Lung (tissue), 16 donors: ENCODE measurements around the gene ACP5. TPM values are rescaled to one million over a fixed set of nuclear protein-coding genes. Genes with fewer than 3 reads are reported as not detected.
"Not testable (repeated sequence)": the region's sequence is repeated elsewhere in the genome, so short reads cannot be mapped to it uniquely, and the experiment has no call there.

Source experiments
- ATAC-seq: fragments of 200-7000 bp; cut with Tn5 transposase; one replicate; pipeline ENCODE4 v1.9.1; 2020; ENCODE audit warnings: moderate number of reproducible peaks; ENCODE audit not compliant: insufficient read depth, low FRiP score
- DNase-seq, 3 donors: peaks; one replicate each; pipeline ENCODE4 v3.0.0-alpha.2; 2013 to 2017
- H3K27ac ChIP-seq, 2 donors: one replicate each; pipeline ENCODE4 v1.5.1; 2013; ENCODE audit warnings: mild to moderate bottlenecking in 2 of 2, moderate library complexity in 2 of 2, control low read depth in 1 of 2, inconsistent platforms in 1 of 2, low read depth in 1 of 2, low read length in 1 of 2
- H3K27me3 ChIP-seq, 3 donors: one replicate each; pipeline ENCODE4 v1.5.1; 2013; ENCODE audit warnings: low read length in 2 of 3; ENCODE audit not compliant: control insufficient read depth in 3 of 3, insufficient read depth in 3 of 3
- H3K36me3 ChIP-seq, 4 donors: one replicate each; pipeline ENCODE4 v1.5.1; 2013; ENCODE audit warnings: low read length in 4 of 4, mild to moderate bottlenecking in 1 of 4, moderate library complexity in 1 of 4; ENCODE audit not compliant: control insufficient read depth in 4 of 4, insufficient read depth in 4 of 4
- H3K4me1 ChIP-seq, 5 donors: one replicate each; pipeline ENCODE4 v1.5.1; 2013; ENCODE audit warnings: low read length in 5 of 5, mild to moderate bottlenecking in 2 of 5, moderate library complexity in 1 of 5; ENCODE audit not compliant: control insufficient read depth in 5 of 5, insufficient read depth in 5 of 5
- H3K4me3 ChIP-seq: one replicate; pipeline ENCODE4 v1.5.1; 2013; ENCODE audit warnings: mild to moderate bottlenecking, control low read depth, moderate library complexity
- H3K9ac ChIP-seq, 2 donors: one replicate each; pipeline ENCODE4 v1.5.1; 2013; ENCODE audit warnings: low read length in 2 of 2, control low read depth in 1 of 2; ENCODE audit not compliant: insufficient read depth in 1 of 2
- H3K9me3 ChIP-seq, 4 donors: one replicate each; pipeline ENCODE4 v1.5.1; 2013; ENCODE audit warnings: low read length in 3 of 4, mild to moderate bottlenecking in 1 of 4, moderate library complexity in 1 of 4; ENCODE audit not compliant: control insufficient read depth in 4 of 4, insufficient read depth in 3 of 4
- WGBS, 2 donors: extraction: QIAGEN DNeasy Blood & Tissue Kit; methylation state at CpG; one replicate each; pipeline ENCODE4 v1.1.7; 2013; 5-methylcytosine and 5-hydroxymethylcytosine counted together
- long read RNA-seq, 5 donors: transcript quantifications; one replicate each; lab custom pipeline, GENCODE V29; 2026
- polyA plus RNA-seq, 2 donors: library from polyadenylated mRNA; stranded (reverse); fragments of 200-250 nt; gene quantifications; one replicate each; pipeline ENCODE4 v1.2.1, GENCODE V29; 2013
- total RNA-seq, 2 donors: library from RNA; depleted of rRNA in 1 of 2; stranded (reverse); fragments of >200 nt in 1 of 2; gene quantifications; one replicate each; pipeline ENCODE4 v1.2.1, GENCODE V29; 2014 to 2021
- TF ChIP-seq, protein P1 (sequence below): IDR thresholded peaks from 2 replicates; pipeline ENCODE4 v1.5.1; 2012; ENCODE audit warnings: mild to moderate bottlenecking; ENCODE audit errors: control extremely low read depth, extremely low read depth
- donor health status: control.
- donor health status: control.
- donor health status: Bipolar disorder and iron deficiency.
- donor health status: healthy.
- donor health status: DM: yes; HTN: yes; CAD: no.

The ACP5 gene
- total RNA-seq = 100 to 1,000 TPM in 1 of 2 donors, 10 to 100 TPM in 1; 22.5 to 184 TPM
- 100 to 1,000 TPM in 1 of 2 donors, 10 to 100 TPM in 1; 95.6 to 301 TPM for polyA plus RNA-seq
- long read RNA-seq, donor 1, partial matches to known transcripts = 0 of 2 reads
- long read RNA-seq, donor 1, other reads (novel, unspliced or antisense) = 0 of 2 reads
- long read RNA-seq, donor 2 = 0 reads
- long read RNA-seq, donor 3 = 0 reads
- long read RNA-seq, donor 4 = 0 reads
- long read RNA-seq, donor 5, partial matches to known transcripts = 0 of 1 reads
- long read RNA-seq, donor 5, other reads (novel, unspliced or antisense) = 0 of 1 reads

DNA sequence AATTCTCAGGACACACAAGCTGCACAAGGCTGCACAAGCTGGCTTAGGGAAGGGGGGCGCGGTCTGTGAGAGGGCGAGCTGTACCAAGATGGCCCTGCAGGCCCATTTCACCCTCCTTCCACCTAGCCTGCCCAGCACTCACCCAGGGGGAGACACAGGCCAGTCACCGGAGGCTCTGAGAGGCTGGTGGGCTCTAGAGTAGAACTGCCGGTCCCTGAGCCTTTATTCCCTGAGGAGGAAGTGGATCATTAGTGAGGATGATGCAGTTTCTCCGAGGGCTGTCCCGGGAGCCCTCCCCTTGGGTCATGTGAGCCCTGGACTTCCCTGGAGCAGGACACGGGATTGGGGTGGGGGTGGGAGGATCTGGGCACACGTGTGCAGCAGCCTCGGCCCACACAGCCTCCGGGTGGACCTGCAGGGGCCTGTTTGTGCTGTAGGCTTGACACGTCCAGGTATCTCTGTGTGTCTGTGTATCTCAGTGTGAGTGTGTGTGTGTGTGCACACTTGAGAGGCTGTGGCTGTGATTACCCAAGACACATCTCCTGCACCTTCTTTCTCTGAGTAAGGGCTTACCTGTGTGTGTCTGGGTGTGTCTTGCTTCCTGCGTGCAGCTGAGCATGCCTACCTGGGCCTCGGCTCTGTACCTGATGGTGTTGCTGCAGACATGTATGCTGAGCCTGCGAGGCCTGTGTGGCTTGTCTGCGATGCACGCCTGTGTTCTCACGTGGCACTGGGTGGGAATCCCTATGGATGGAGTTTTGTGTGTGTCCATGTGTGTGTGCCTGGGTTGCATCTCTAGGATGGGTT is at the start of gene ACP5:
Gene ACP5, minus strand, starts transcription at position 195 of the 807 bp plus-strand sequence. CDS start 328 bp downstream, outside the sequence.
- H3K9ac ChIP-seq = peak within 1 kb of the TSS in 1 of 2 donors; percentile 11
- ATAC-seq (peak; percentile 29), DNase-seq (no peak)
- TF ChIP-seq, protein P1, sequence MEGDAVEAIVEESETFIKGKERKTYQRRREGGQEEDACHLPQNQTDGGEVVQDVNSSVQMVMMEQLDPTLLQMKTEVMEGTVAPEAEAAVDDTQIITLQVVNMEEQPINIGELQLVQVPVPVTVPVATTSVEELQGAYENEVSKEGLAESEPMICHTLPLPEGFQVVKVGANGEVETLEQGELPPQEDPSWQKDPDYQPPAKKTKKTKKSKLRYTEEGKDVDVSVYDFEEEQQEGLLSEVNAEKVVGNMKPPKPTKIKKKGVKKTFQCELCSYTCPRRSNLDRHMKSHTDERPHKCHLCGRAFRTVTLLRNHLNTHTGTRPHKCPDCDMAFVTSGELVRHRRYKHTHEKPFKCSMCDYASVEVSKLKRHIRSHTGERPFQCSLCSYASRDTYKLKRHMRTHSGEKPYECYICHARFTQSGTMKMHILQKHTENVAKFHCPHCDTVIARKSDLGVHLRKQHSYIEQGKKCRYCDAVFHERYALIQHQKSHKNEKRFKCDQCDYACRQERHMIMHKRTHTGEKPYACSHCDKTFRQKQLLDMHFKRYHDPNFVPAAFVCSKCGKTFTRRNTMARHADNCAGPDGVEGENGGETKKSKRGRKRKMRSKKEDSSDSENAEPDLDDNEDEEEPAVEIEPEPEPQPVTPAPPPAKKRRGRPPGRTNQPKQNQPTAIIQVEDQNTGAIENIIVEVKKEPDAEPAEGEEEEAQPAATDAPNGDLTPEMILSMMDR = no peak
- H3K27me3 ChIP-seq = peaks cover 0 to 6% (median 0%) of the 10 kb centered on the region in 3 donors
- no peaks in the 10 kb centered on the region for H3K9me3 ChIP-seq
- H3K36me3 ChIP-seq = no peaks in the 10 kb centered on the region
- H3K27ac ChIP-seq = peak within 1 kb of the TSS in 1 of 2 donors; percentile 70
- whole genome bisulfite sequencing, 2 donors = 60 to 73% methylated on average over 18 of the region's 18 CpGs
- H3K4me3 ChIP-seq = peak within 1 kb of the TSS; percentile 30
- peaks cover 0 to 14% (median 11%) of the 10 kb centered on the region in 5 donors for H3K4me1 ChIP-seq

DNA sequence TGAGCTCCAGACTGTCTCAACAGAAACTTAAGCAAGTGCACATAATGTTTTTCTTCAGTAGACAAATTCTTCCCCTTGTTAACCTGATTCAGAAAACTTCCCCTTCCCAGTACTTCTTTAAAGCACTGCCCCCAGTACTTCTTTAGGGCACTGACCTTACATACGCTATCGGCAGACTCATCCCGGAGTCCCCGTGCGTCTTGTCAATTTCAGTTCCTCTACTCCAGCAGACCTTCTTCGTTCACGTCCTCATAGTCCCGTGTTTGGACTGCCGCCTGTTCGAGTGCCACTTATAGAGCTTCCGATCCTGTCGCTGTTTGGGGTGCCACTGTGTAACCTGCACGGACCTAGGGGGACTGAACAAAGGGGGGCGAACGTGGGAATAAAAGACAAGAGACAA is 48.8 kb upstream of the ACP5 start:
- H3K27me3 ChIP-seq = peaks cover 0 to 23% (median 5%) of the 10 kb centered on the region in 3 donors
- ATAC-seq = no peak
- H3K27ac ChIP-seq = no peak overlapping the region
- H3K9me3 ChIP-seq = no peaks in the 10 kb centered on the region
- H3K4me3 ChIP-seq = no peak overlapping the region
- TF ChIP-seq, protein P1 = no peak
- WGBS, 2 donors = 56 to 77% methylated on average over 15 of the region's 15 CpGs
- no peak overlapping the region for H3K9ac ChIP-seq
- H3K36me3 ChIP-seq = no peaks in the 10 kb centered on the region
- H3K4me1 ChIP-seq = peaks cover 0 to 4% (median 2%) of the 10 kb centered on the region in 5 donors
- peak in 1 of 3 donors; percentile 14 for DNase-seq

DNA sequence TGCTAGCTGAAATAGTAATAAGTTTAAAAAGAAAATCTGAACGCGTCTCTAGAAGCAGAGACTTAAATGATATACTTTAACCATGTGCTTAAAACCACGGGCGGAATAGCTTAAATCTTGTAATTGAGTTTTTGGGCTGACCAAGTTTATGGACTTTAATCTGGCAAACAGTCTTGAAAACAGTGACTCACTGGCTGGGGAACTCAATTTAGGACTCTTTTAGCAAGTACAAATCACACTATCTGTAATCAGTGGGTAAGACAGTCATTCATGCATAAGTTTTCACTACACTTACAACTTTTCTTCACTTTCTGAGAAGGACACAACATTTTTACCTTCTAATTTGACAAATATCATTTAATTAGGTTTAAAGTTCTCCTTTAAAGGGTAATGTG is 46.6 kb upstream of the ACP5 start:
- peaks cover 0 to 4% (median 2%) of the 10 kb centered on the region in 5 donors for H3K4me1 ChIP-seq
- H3K27ac ChIP-seq = no peak overlapping the region
- peaks cover 12 to 22% (median 14%) of the 10 kb centered on the region in 4 donors for H3K36me3 ChIP-seq
- peaks cover 0 to 23% (median 5%) of the 10 kb centered on the region in 3 donors for H3K27me3 ChIP-seq
- no peak for ATAC-seq
- peaks cover 0 to 2% (median under 1%) of the 10 kb centered on the region in 4 donors for H3K9me3 ChIP-seq
- H3K9ac ChIP-seq = peak overlapping the region in 1 of 2 donors; percentile 23
- TF ChIP-seq, protein P1 = no peak
- WGBS, 2 donors = 56 to 69% methylated on average over 4 of the region's 4 CpGs
- no peak for DNase-seq
- no peak overlapping the region for H3K4me3 ChIP-seq

DNA sequence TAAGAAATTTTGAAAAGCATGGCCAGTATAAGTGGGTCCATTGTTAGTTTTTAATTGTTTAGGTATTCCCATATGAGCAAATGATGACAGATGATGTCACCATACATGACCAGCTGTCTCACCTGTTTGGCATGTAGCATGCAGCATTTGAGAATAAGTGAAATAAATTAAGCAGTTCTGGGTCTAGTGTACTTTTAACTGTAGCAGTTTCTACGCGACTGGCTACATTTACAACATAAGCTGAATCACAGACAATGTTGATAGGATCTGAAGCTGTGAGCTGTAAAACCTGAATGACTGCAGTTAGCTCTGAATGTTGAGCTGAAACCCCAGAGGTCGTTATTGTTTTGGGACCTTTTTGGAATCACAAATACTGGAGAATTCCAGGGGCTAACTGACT is 45.0 kb upstream of the ACP5 start:
- peaks cover 5 to 11% (median 9%) of the 10 kb centered on the region in 4 donors for H3K9me3 ChIP-seq
- not testable (repeated sequence) for H3K4me3 ChIP-seq, H3K9ac ChIP-seq, DNase-seq, ATAC-seq, H3K4me1 ChIP-seq, H3K27ac ChIP-seq
- H3K27me3 ChIP-seq = peaks cover 0 to 23% (median 5%) of the 10 kb centered on the region in 3 donors
- WGBS, 2 donors = 60 to 65% methylated on average over 3 of the region's 3 CpGs
- peaks cover 16 to 38% (median 26%) of the 10 kb centered on the region in 4 donors for H3K36me3 ChIP-seq
